HG02588 (cell line): ENCODE results near the gene SARS2.
"Not testable (repeated sequence)": the region's sequence is repeated elsewhere in the genome, so short reads cannot be mapped to it uniquely, and the experiment has no call there.

Experiments used
- ATAC-seq: cut with Tn5 transposase; IDR thresholded peaks from one replicate; pipeline ENCODE4 v1.9.1; 2021; ENCODE audit warnings: mild to moderate bottlenecking, moderate library complexity; ENCODE audit not compliant: unreplicated experiment

Gene SARS2

DNA sequence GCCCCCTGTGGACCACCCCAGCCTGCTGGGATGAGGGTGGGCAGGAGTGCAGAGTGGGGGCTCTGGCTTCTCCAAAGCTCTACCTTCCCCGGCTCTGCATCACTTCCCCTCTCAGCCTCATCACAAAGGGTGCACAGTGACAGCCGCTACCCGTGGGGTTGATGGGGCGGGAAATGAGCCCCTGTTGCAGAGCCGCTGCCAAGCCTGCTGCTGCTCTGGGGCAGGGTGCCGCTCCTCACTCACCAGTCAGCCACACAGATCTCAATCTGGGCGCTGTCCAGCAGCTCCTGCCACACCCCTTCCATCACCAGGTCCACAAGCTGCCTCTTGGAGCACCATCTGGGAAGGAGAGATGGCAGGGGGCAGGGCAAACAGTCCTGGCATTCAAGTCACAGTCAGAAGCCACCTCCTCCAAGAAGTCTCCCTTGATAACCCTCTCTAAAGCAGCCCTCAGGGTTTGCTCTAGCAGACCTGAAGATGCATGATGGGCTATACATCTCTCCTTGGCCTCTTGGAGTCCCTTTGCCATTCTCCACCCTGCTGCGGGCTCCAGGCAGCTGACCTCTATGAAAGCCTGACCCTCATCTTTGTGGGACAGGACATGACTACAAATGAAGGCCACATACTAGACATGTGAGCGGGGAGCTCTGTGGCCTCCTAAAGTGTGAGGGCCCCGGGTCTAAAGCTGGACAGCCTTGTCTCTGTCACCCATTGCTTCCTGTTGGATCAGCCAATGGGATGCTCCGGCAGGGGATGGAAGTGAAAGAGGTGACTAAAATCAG lies 15.9 kb upstream of the SARS2 start:
- ATAC-seq = no peak

DNA sequence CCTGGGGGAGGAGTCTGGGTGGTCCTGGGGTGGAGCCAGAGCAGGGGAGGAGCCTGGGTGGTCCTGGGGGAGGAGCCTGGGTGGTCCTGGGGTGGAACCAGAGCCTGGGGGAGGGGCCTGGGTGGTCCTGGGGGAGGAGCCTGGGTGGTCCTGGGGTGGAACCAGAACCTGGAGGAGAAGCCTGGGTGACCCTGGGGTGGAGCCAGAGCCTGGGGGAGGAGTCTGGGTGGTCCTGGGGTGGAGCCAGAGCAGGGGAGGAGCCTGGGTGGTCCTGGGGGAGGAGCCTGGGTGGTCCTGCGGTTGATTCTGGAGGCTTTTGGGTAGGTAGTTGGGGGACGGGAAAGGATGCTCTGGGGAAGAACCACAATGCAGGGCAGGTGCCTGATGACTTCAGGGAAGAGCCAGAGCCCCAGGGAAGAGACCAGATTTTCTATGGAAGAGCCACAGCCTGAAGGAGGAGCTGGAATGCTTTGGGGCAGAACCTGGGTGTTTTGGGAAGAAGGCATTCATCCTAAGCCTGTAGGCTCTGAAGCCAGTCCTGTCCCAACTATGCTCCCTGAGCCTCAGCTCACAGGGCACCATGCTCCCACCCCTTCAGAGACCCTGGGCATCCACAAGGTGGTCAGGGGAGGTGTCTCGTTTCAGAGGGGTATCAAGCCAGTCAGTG lies 15.1 kb upstream of the SARS2 start:
- ATAC-seq = no peak

DNA sequence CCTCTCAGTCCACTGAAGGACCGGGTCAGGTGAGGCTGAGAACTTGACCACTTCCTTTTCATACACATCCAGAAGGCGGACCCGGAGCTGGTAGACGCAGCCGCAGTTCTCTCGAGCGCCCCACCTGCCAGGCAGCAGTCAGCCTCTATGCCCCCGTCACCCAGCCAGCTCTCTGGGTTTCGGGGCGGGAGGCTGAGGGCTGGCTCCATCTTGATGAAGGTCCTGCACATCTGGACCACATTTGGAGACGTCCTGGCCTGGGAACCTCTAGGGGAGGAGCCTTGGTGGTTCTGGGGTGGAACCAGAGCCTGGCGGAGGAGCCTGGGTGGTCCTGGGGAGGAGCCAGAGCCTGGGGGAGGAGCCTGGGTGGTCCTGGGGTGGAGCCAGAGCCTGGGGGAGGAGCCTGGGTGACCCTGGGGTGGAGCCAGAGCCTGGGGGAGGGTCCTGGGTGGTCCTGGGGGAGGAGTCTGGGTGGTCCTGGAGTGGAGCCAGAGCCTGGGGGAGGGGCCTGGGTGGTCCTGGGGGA lies 14.5 kb upstream of the SARS2 start:
- no peak for ATAC-seq

DNA sequence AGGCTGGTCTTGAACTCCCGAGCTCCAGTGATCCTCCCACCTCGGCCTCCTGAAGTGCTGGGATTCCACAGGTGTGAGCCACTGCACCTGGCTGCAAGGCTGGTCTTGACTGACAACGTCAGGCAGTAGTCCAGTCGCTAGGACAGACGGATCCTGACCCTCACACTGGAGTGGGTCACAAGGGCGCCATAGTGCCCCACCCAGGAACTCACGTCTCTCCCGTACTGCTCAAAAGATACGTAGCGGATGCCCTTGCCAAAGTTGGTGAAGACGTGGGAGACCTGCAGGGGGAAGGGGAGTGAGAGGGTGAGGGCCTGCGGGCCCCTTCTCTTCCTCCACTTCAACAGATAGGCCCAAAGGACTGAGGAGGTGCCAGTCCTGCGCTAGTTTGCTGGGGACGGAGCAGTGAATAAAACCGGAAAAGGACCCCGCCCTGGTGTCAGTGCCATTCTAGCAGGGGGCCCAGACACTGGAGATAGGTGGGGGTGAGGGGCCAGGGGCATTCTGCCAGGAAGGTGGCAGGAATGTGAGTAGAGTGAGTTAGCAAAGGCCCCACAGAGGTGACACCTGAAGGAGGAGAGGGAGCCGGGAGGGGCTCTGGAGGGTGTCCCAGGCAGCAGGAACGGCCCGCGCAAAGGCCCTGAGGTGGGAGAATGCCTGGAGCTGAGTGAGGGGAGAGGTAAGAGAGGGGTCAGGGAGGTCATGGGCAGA lies 12.1 kb upstream of the SARS2 start:
- no peak for ATAC-seq

DNA sequence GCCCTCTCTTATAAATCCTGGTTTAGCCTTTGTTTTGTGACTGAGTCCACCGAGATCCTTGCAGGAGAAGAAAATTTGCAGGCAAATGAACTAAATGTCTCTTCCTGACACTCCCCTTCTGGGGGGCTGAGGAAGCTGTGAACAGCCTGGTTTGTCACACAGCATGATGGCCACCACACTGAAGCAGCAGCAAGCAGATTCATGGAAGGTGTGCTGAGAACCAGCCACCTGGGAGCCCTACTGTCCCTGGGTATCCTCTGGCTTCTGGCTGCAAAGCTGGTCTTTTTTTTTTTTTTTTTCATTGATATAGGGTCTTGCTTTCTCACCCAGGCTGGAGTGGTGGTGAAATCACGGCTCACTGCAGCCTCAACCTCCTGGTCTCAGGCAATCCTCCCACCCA lies 11.4 kb upstream of the SARS2 start:
- ATAC-seq = no peak

DNA sequence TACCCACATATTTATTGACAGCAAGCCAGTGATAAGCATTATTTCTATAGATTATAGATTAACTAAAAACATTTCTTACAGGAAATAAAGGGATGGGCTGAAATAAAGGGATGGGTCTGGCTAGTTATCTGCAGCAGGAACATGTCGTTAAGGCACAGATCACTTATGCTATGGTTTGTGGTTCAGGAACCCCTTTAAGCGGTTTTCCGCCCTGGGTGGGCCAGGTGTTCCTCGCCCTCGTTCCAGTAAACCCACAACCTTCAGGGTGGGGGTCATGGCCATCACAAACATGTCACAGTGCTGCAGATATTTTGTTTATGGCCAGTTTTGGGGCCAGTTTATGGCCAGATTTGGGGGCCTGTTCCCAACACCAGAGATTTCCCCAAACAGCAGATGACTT lies 10.9 kb upstream of the SARS2 start:
- ATAC-seq = not testable (repeated sequence)

DNA sequence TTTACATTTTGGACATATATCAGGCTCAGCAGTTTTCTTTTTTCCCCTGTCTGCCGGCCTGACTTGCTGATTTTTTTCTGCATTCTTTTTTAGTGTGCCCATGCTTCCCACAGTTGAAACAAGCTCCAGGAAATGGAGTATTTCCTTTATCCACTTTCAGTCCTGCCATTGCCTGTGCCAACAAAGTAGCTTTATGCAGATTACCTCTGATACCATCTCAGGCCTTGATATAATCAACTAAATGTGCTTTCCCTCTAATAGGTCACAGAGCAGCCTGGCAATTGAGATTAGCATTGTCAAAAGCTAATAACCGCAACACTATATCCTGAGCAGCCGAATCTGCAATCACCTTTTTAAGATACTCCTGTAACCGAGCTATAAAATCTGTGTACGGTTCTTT lies 9.4 kb upstream of the SARS2 start:
- no peak for ATAC-seq

DNA sequence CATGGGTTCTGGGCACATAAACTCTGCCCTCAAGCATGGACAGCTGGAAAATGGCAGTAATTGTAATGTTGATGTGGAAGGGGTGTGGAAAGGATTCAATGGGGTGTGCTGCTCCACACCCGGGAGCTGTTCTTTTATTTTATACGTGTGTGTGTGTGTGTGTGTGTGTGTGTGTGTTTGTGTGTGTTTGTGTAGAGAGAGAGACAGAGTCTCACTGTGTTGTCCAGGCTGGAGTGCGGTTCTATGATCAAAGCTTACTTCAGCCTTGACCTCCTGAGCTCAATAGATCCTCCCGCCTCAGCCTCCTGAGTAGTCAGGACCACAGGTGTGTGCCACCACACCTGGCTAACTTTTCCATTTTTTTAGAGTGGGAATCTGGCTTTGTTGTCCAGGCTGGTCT lies 3.0 kb upstream of the SARS2 start:
- no peak for ATAC-seq

DNA sequence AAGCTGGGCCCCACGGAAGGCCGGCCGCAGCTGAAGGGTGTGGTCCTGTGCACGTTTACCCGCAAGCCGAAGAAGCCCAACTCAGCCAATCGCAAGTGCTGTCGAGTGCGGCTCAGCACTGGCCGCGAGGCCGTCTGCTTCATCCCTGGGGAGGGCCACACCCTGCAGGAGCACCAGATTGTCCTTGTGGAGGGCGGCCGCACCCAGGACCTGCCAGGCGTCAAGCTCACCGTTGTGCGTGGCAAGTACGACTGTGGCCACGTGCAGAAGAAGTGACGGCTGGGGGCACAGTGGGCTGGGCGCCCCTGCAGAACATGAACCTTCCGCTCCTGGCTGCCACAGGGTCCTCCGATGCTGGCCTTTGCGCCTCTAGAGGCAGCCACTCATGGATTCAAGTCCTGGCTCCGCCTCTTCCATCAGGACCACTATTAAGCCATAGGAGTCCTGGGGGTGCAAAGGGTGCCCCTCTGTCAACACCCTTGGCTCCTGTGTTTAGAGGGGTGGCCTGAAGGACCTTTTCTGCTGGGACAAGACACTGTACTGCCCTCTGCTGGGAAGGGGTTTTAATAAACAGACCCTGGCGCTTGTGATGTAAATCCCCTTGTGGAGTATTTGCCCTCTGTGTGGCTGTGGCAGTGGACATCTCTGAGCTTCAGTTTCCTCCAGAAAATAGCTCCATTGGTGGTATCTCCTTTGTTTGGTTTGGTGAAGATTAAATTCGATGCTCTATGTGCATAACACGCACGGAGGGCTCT lies 2.0 kb upstream of the SARS2 start:
- ATAC-seq = no peak

DNA sequence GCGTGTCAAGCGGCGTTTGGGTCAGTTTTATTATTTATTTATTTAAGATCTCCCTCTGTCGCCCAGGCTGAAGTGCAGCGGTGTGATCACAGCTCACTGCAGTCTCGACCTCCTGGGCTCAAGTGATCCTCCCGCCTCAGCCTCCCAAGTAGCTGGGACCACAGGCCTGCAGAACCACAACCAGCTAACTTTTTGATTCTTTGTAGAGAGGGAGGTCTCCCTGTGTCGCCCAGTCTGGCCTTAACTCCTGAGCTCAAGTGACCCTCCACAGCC lies 894 bp upstream of the SARS2 start:
- ATAC-seq = no peak

DNA sequence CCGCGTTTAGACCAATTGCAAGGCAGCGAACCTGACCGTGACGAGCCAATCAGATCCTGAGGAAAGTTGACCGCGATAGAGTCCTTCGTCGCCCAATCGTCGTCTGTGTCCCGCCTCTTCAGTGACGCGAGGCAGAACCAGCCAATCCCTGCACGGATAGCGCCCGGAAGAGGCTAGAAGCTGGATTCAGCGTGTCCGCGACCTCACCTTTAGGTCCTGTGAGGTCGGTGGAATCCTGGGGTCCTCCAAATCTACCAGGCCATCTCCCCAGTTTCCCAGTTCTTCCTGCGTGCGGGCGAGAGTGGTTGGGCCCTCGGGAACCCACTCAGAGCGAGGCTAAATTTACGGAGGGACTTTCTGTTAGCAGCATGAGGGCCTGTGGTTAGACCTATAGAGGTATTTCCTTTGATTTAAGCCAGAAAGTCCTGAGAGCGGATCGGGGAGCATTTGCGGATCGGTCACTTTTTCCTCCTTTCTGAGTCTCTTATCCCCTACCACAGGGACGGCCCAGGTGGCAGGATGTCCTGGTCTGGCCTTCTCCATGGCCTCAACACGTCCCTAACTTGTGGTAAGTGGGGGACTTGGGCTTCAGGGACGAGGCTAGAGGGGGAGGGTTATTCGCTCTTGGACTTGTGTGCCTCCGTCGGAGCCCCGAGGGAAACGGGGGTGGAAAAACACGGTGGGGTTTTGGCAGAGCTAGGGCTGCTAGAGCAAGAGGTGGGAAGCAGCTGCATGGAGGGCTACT lies 385 bp upstream of the SARS2 start, which contains the start of gene MRPS12:
MRPS12 (plus strand) TSS at position 169 of the 745 bp plus-strand sequence; CDS start at position 520, 351 bp downstream.
- peak; percentile 88 for ATAC-seq

DNA sequence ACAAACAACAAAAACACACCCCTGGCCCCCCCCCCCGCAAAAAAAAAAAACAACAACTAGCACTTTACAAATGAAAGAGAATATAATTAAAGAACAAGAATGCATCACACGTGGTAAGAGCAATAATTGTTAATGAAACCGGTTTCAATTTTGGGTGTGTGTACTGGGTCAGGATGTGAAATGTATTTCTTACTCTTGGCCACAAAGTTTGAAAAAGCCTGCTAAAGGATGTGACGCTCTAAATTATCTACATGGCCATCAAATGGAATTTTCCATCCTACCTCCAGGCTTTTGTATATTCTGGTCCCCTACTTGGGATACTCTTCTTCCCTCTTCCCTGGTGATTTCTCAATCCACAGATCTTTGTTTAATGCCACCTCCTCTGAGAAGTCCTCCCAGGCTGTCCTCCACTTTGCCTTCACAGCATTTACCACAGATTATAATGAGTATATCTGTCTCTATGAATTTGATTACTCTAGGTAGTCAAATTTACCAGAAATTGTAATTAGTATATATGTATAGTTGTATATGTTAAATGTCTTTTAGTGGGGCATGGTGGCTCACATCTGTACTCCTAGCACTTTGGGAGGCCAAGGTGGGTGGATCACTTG lies 2.1 kb downstream of the SARS2 start:
- ATAC-seq = no peak

DNA sequence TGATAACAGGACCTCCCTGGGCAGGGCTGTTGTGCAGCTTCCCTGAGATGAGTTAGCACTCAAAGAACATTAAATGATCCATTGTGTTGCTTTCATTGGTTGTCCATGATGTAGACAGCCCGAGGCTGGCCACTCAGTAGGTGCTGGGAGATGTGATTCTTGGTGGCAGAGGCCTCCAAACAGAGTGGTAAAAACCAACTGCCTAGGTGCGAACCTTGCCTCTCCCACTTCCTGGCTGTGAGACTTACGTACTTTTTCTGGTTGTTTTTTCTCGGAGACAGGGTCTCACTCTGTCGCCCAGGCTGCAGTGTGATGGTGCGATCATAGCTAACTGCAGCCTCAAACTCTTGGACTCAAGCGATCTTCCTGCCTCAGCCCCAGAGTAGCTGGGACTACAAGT lies 6.2 kb downstream of the SARS2 start:
- no peak for ATAC-seq

DNA sequence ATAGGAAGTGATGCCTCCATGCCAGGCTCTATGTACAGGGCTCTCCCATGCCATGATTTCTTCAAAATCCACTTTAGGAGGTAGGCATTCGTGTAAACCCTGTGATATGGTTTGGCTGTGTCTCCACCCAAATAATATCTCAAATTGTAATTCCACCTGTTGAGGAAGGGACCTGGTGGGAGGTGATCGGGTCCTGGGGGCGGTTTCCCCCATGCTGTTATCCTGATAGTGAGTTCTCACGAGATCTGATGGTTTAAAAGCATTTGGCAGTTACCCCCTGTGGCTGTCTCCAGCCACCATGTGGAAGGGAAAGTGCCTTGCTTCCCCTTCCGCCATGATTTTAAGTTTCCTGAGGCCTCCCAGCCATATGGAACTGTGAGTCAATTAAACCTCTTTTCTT lies 8.1 kb downstream of the SARS2 start:
- no peak for ATAC-seq

DNA sequence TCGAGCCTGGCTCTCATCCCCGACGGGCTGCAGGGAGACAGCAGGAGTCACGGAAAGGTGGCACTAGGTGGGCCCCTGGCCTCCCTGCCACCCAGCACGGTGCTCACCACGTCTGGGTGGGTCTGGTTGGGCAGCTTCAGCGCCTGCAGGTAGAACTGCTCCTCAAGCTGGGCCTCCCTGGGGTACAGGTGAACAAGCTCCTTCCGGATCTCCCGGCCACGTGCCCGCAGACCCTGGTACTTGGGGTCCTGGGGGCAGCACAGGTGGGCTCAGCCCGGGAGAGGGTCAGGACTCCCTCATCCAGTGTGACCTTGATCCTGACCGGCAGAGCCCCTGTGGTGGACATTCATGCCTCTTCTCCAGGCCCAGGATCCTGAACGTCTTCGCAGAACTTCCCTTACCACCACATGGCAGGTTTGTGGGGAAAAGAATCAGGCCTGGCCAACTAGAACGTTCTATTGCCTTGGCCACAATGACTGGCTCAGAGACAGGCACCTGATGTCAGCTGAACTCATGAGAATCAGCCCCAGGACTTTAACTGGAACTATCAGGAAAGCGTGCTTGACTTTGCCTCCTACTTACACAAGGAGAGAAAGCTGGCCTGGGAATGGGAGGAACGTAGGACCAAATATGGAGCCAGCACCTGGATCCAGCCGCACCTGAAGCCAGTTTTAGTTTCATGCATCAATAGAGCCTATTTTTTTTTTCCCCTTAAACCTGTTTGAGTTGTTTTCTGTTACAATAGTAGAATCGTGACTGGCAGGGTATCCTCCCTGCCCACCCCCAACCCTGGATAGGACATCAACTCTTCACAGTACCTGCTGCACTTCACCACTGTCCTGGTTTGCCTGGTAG lies 8.9 kb downstream of the SARS2 start:
- no peak for ATAC-seq

DNA sequence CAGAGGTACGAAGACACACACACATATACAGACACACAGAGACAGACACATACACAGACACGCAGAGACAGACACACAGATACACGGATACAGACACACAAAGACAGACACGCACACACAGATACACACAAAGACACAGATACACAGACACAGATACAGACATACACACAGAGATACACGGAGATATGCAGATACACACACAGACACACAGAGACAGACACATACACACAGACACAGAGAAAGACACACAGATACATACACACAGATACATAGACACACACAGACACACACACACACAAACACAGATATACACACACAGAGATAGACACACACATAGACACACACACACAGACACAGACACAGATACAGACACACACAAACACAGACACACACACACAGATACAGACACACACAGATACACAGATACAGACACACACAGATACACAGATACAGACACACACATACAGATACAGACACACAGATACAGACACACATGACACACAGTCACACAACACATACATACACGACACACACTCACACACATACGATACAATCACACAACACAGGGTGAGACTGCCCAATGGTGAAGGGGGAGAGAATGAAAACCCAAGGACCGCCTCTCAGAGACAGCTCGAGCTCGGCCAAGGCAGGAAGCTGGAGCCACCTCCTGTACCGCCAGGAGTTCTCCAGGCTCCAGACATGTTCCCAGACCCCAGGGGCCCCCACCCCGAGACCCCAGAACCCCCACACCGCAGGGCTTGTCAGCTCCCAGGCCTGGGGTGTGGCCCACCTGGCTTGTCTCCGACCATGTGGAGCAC lies 9.8 kb downstream of the SARS2 start:
- ATAC-seq = no peak

DNA sequence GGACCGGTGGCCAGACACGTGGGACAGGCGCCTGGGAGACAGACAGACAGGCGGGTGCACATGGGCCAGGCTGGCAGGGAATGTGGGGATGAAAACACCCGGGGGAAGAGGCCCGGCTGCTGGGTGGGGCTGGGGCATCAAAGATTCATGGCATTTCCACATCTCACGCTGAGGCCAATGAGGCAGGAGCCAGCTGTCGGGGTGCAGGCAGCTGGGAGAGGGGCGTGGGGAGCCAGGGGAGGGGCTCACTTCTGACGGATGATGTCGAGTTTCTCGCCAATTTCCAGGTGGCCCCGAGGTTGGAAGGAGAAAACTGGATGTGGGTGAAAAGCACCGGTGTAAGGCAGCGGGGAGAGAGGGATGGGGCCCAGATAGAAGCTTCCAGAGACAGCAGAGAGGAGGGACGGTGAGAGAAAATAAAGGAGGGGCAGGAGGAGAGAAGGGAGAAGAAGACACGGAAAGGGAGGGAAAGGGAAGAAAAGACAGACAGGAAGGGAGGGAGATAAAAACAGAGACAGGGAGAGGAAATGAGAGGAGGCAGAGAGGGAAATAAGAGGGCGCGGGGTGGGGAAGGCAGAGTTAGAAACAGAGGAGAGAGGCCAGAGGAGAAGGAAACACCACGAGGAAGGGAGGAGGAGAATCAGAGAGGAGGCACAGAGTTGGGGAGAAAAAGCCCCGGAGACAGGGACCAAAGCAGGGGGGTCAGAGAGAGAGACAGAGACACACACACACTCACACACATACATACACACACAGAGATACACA lies 10.5 kb downstream of the SARS2 start:
- ATAC-seq = no peak

DNA sequence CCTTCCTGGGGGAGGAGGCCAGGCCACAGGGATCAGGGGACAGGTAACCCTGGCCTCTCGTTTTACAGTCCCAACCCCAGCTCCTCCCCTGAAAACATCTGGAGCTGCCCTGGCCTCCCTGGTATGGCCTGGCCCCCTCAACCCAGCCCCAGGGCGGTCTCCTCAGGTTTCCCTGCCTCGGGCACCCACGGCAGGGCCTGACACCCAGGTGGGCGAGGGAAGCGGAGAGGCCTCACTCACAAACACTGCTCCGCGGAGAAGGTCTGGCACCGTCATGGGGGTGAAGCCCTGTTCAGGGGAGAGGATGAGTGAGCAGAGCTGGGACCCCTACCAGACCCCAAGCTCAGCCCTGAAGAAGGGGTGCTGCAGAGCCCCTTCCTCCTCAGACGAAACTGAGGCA lies 12.0 kb downstream of the SARS2 start:
- no peak for ATAC-seq
